B cell (primary cell): Measurements from ENCODE around the gene CAMK4. TPM values are rescaled to one million over a fixed set of nuclear protein-coding genes. Genes with fewer than 3 reads are reported as not detected.

Experiments used
- ATAC-seq: fragments of 200-7000 bp; cut with Tn5 transposase; one replicate; pipeline ENCODE4 v1.10.0; 2021; ENCODE audit warnings: low read depth, mild to moderate bottlenecking, moderate number of reproducible peaks, moderate library complexity
- CTCF ChIA-PET: fragments of 350-600 bp; sonication (Branson Sonifier 250); formaldehyde crosslinking; loops from one replicate; lab custom pipeline; 2021; ENCODE audit warnings: antibody characterized with exemption, inconsistent platforms; lab: Charles Lee
- POLR2A ChIA-PET: fragments of 350-600 bp; sonication (Branson Sonifier 250); formaldehyde crosslinking; loops from one replicate; lab custom pipeline; 2021; ENCODE audit warnings: antibody characterized with exemption; lab: Charles Lee
- DNase-seq: peaks from one replicate; pipeline ENCODE4 v3.0.0; 2013
- H2AFZ ChIP-seq: 2 replicates; pipeline ENCODE4 v1.6.1; 2012; ENCODE audit warnings: mild to moderate bottlenecking, low read depth, low read length; ENCODE audit not compliant: insufficient read depth, poor library complexity, severe bottlenecking
- H3K27ac ChIP-seq, 2 donors: 1 replicate in 1 of 2; 2 replicates in 1 of 2; pipeline ENCODE4 v1.5.1; 2012 to 2013; ENCODE audit warnings: low read length in 2 of 2, mild to moderate bottlenecking in 2 of 2, moderate library complexity in 1 of 2
- H3K27me3 ChIP-seq, 4 experiments: fragments of 200-600 bp in 1 of 4; sonication (generic) in 1 of 4; replicated peaks in 1 of 4; 1 replicate in 2 of 4; 2 replicates in 2 of 4; pipeline versions ENCODE4 v1.6.1 to v1.7.0; 2013 to 2016; ENCODE audit warnings: low read length in 3 of 4, mild to moderate bottlenecking in 2 of 4, mixed read lengths in 1 of 4, moderate library complexity in 1 of 4; ENCODE audit not compliant: insufficient read depth in 4 of 4, control insufficient read depth in 3 of 4; ENCODE audit errors: control extremely low read depth in 1 of 4
- H3K36me3 ChIP-seq, 2 experiments: replicated peaks in 1 of 2; 1 replicate in 1 of 2; 2 replicates in 1 of 2; pipeline versions ENCODE4 v1.6.1 to v1.7.1; 2013; ENCODE audit warnings: low read length in 1 of 2; ENCODE audit not compliant: insufficient read depth in 2 of 2, control insufficient read depth in 1 of 2; ENCODE audit errors: control extremely low read depth in 1 of 2, extremely low read depth in 1 of 2
- H3K4me1 ChIP-seq, 2 donors: fragments of 200-600 bp in 1 of 2; sonication (generic) in 1 of 2; 1 replicate in 1 of 2; 2 replicates in 1 of 2; pipeline versions ENCODE4 v1.5.1 to v1.6.1; 2013 to 2017; ENCODE audit warnings: low read length in 2 of 2; ENCODE audit not compliant: control insufficient read depth in 2 of 2, insufficient read depth in 2 of 2
- H3K4me2 ChIP-seq: replicated peaks from 2 replicates; pipeline ENCODE3; 2012; ENCODE audit warnings: mild to moderate bottlenecking, low read depth, low read length; ENCODE audit not compliant: poor library complexity, severe bottlenecking
- H3K4me3 ChIP-seq, 5 experiments: fragments of 200-600 bp in 1 of 5; sonication (generic) in 1 of 5; 1 replicate in 3 of 5; 2 replicates in 2 of 5; pipeline versions ENCODE4 v1.5.1 to v1.7.0; 2011 to 2016; ENCODE audit warnings: low read length in 4 of 5, mild to moderate bottlenecking in 4 of 5, low read depth in 2 of 5, control low read depth in 1 of 5, moderate library complexity in 1 of 5; ENCODE audit not compliant: insufficient read depth in 1 of 5; ENCODE audit errors: control extremely low read depth in 1 of 5, extremely low read depth in 1 of 5
- H3K79me2 ChIP-seq: fragments of 200-600 bp; sonication (generic); one replicate; pipeline ENCODE4 v1.6.0; 2016; ENCODE audit warnings: low read length; ENCODE audit not compliant: control insufficient read depth, insufficient read depth
- H3K9ac ChIP-seq: fragments of 200-600 bp; sonication (generic); 2 replicates; pipeline ENCODE4 v1.6.1; 2017; ENCODE audit warnings: mild to moderate bottlenecking, low read length, moderate library complexity
- H3K9me3 ChIP-seq, 3 donors: one replicate each; pipeline versions ENCODE4 v1.6.1 to v1.7.1; 2013; ENCODE audit warnings: low read length in 2 of 3; ENCODE audit not compliant: control insufficient read depth in 2 of 3, insufficient read depth in 1 of 3; ENCODE audit errors: control extremely low read depth in 1 of 3
- H4K20me1 ChIP-seq: 2 replicates; pipeline ENCODE4 v1.6.0; 2012; ENCODE audit warnings: mild to moderate bottlenecking, low read length; ENCODE audit not compliant: insufficient read depth, control insufficient read depth, poor library complexity, severe bottlenecking
- H3K27ac Mint-ChIP-seq: one replicate; pipeline ENCODE4 v1.8.0; 2021; ENCODE audit warnings: mixed read lengths
- H3K27me3 Mint-ChIP-seq: one replicate; pipeline ENCODE4 v1.8.0; 2021; ENCODE audit warnings: mixed read lengths
- H3K4me1 Mint-ChIP-seq: one replicate; pipeline ENCODE4 v1.8.0; 2021; ENCODE audit warnings: mixed read lengths
- H3K4me3 Mint-ChIP-seq: one replicate; pipeline ENCODE4 v1.8.0; 2021; ENCODE audit warnings: mixed read lengths
- H3K9me3 Mint-ChIP-seq: one replicate; pipeline ENCODE4 v1.8.0; 2022; ENCODE audit warnings: mixed read lengths; ENCODE audit not compliant: insufficient read depth
- CTCF ChIP-seq: fragments of 200-600 bp; IDR thresholded peaks from one replicate; pipeline ENCODE4 v1.8.0; 2022; ENCODE audit warnings: antibody characterized with exemption, mild to moderate bottlenecking
- EZH2 ChIP-seq: IDR thresholded peaks from 2 replicates; pipeline ENCODE4 v1.6.1; 2012; ENCODE audit warnings: borderline replicate concordance, low read depth, mild to moderate bottlenecking, moderate library complexity, low read length; ENCODE audit not compliant: insufficient read depth, poor library complexity, severe bottlenecking
- WGBS: methylation state at CpG from one replicate; pipeline ENCODE4 v1.1.5; 2013; ENCODE audit warnings: missing lambda C conversion rate; ENCODE audit not compliant: insufficient coverage; 5-methylcytosine and 5-hydroxymethylcytosine counted together
- intact Hi-C: fragments of 100-400 bp; cut with micrococcal nuclease; formaldehyde crosslinking; loops from one replicate; pipeline ENCODE4 v1.10.0; 2022
- polyA plus RNA-seq: library from polyadenylated mRNA; depleted of rRNA; stranded (reverse); fragments of >200 nt; gene quantifications from 2 replicates; pipeline ENCODE4 v1.2.3, GENCODE V29; 2012
- total RNA-seq, 2 donors: library from RNA; stranded (reverse); fragments of 120-200 nt in 1 of 2; gene quantifications; 1 replicate in 1 of 2; 2 replicates in 1 of 2; pipeline versions ENCODE4 v1.2.3 to v1.2.4, GENCODE V29; 2013 to 2022

The CAMK4 gene
- total and polyA plus RNA-seq, 2 donors (not counting 1 experiment from before 2014, with no cell fraction given): 0.78 to 4.8 TPM

GRCh38 chr5:111379391-111379816, 155.2 kb downstream of the CAMK4 start:
- H3K9me3 Mint-ChIP-seq: no peaks in the 10 kb centered on the region
- Histone ChIP-seq H3K9me3 (no peaks in the 10 kb centered on the region), H3K36me3 (no peaks in the 10 kb centered on the region), H3K4me3 (no peak overlapping the region), H3K27me3 (no peaks in the 10 kb centered on the region), H2AFZ (no peak overlapping the region), H3K4me2 (no peak overlapping the region), H3K9ac (no peak overlapping the region), H3K27ac (no peak overlapping the region), H3K79me2 (no peaks in the 10 kb centered on the region), H3K4me1 (no peaks in the 10 kb centered on the region), H4K20me1 (no peaks in the 10 kb centered on the region)
- DNase-seq (no peak), ATAC-seq (no peak)
- no peak overlapping the region for H3K4me3 Mint-ChIP-seq
- intact Hi-C loops: no loop called here
- H3K27ac Mint-ChIP-seq: no peak overlapping the region
- CTCF ChIA-PET: no interaction called here
- H3K27me3 Mint-ChIP-seq: no peaks in the 10 kb centered on the region
- TF ChIP-seq CTCF (no peak), EZH2 (no peak)
- POLR2A ChIA-PET: no interaction called here
- no peaks in the 10 kb centered on the region for H3K4me1 Mint-ChIP-seq

- no peaks in the 10 kb centered on the region for H3K36me3 ChIP-seq
- H3K4me1 ChIP-seq: no peaks in the 10 kb centered on the region
- H3K4me3 ChIP-seq: no peak overlapping the region
- no peaks in the 10 kb centered on the region for H3K9me3 ChIP-seq
- TF ChIP-seq EZH2 (no peak), CTCF (no peak)
- Mint-ChIP-seq H3K9me3 (no peaks in the 10 kb centered on the region), H3K27ac (no peak overlapping the region), H3K4me1 (no peaks in the 10 kb centered on the region), H3K27me3 (no peaks in the 10 kb centered on the region), H3K4me3 (no peak overlapping the region)
- 92% methylated on average over 4 of the region's 6 CpGs for WGBS
- H3K9ac ChIP-seq: no peak overlapping the region
- CTCF ChIA-PET: no interaction called here
- no peak overlapping the region for H2AFZ ChIP-seq
- H3K27me3 ChIP-seq: no peaks in the 10 kb centered on the region
- intact Hi-C loops: no loop called here
- H4K20me1 ChIP-seq: no peaks in the 10 kb centered on the region
- no peak overlapping the region for H3K4me2 ChIP-seq
- DNase-seq (no peak), ATAC-seq (no peak)
- no peak overlapping the region for H3K27ac ChIP-seq
- H3K79me2 ChIP-seq: no peaks in the 10 kb centered on the region
- POLR2A ChIA-PET: no interaction called here
These were observed 159.2 kb downstream of the CAMK4 start for GRCh38 chr5:111383288-111383970.
